Natural killer cell treated with Interleukin-12 subunit alpha and Interleukin-12 subunit beta and Interleukin-15 and Interleukin-18, amount 100 ng/mL, for 72 hours (primary cell): ENCODE results near the gene AFF2. TPM values are rescaled to one million over a fixed set of nuclear protein-coding genes. Genes with fewer than 3 reads are reported as not detected.

ENCODE experiments used
- ATAC-seq, 2 donors: fragments of 150-1000 bp; cut with Tn5 transposase in 1 of 2; sonication (Bioruptor Pico), chemical (Tn5 transposase) in 1 of 2; 2 replicates each; pipeline ENCODE4 v1.10.0; 2021
- DNase-seq: peaks from one replicate; pipeline ENCODE4 v3.0.0; 2022; ENCODE audit warnings: low spot score
- H3K27ac Mint-ChIP-seq, 2 donors: 1 replicate in 1 of 2; 2 replicates in 1 of 2; pipeline ENCODE4 v1.8.0; 2022; ENCODE audit warnings: mixed read lengths in 2 of 2, mild to moderate bottlenecking in 1 of 2, moderate library complexity in 1 of 2
- H3K27me3 Mint-ChIP-seq, 2 donors: 1 replicate in 1 of 2; 2 replicates in 1 of 2; pipeline ENCODE4 v1.8.0; 2022; ENCODE audit warnings: mixed read lengths in 2 of 2
- H3K36me3 Mint-ChIP-seq: one replicate; pipeline ENCODE4 v1.8.0; 2022; ENCODE audit warnings: mixed read lengths
- H3K4me1 Mint-ChIP-seq, 2 donors: 1 replicate in 1 of 2; 2 replicates in 1 of 2; pipeline ENCODE4 v1.8.0; 2022; ENCODE audit warnings: low read depth in 2 of 2, mixed read lengths in 2 of 2, mild to moderate bottlenecking in 1 of 2
- H3K4me3 Mint-ChIP-seq: one replicate; pipeline ENCODE4 v1.8.0; 2022; ENCODE audit warnings: mixed read lengths
- H3K9me3 Mint-ChIP-seq: 2 replicates; pipeline ENCODE4 v1.8.0; 2022; ENCODE audit warnings: mixed read lengths
- total RNA-seq, 2 donors: library from RNA; stranded (reverse); gene quantifications; one replicate each; pipeline ENCODE4 v1.2.3, GENCODE V29; 2022

AFF2 gene
- total RNA-seq, 2 donors from 2014 or later, result 1.5 to 5.1 TPM

DNA sequence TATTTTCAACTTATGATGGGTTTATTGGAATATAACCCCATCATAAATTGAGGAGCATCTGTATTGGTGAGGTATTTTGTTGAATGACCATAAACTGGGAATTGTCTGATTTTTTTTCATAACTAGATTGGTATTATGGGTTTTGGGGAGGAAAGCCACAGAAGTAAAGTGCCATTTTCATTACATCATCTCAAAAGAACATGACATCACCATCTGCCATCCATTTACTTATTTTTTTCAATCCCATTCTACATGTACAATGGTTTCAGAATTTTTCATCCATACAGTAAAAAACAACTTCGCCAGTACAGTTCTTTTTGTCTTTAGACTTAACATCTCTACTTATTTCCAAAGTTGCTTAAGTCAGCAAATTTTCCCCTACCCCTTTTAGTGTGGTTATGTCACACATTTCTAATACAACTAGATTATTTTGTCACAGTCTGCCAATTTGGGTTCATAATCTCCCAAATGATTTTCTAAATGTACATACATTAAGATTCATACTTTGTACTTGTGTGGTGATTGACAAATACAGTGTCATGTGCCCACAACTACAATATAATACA is 545.3 kb downstream of the AFF2 start:
- no peak overlapping the region for H3K4me3 Mint-ChIP-seq
- no peak overlapping the region for H3K27ac Mint-ChIP-seq
- no peaks in the 10 kb centered on the region for H3K9me3 Mint-ChIP-seq
- no peaks in the 10 kb centered on the region for H3K36me3 Mint-ChIP-seq
- no peak for DNase-seq
- no peaks in the 10 kb centered on the region for H3K4me1 Mint-ChIP-seq
- no peaks in the 10 kb centered on the region for H3K27me3 Mint-ChIP-seq
- no peak for ATAC-seq
